Measurements from ENCODE around the gene GOLGA7B.

GRCh38 chr10:97892506-97892905, 42.9 kb downstream of the GOLGA7B start:
- TF ChIP-seq CTCF (IDR thresholded peaks at IDR 0.05) (no peak), POLR2A (IDR thresholded peaks at IDR 0.05) (no peak), POLR2AphosphoS5 (IDR thresholded peaks at IDR 0.05) (no peak), EP300 (IDR thresholded peaks at IDR 0.05) (peak in 1 of 4 donors; percentile 49)

All from upper lobe of left lung (tissue), 4 donors.